T-helper 1 cell (primary cell): ENCODE data around the gene ZYX.
A peak's percentile ranks its signal among the peaks of the same experiment; 100 is the strongest.

Experiments used
- DNase-seq, 5 donors: peaks; one replicate each; pipeline ENCODE4 v3.0.0-alpha.2; 2012 to 2020

ZYX gene

GRCh38 chr7:143363016-143363937 is 17.9 kb upstream of the ZYX start:
- DNase-seq, result no peak

GRCh38 chr7:143367972-143368371 is 13.2 kb upstream of the ZYX start:
- DNase-seq, result no peak

GRCh38 chr7:143368387-143368786 is 12.8 kb upstream of the ZYX start:
- no peak for DNase-seq

GRCh38 chr7:143369678-143370651 is 11.2 kb upstream of the ZYX start:
- DNase-seq, result no peak

GRCh38 chr7:143372070-143372469 is 9.1 kb upstream of the ZYX start:
- DNase-seq, result peak in 2 of 5 donors; percentile 32 to 78

GRCh38 chr7:143373255-143373794 is 7.8 kb upstream of the ZYX start:
- no peak for DNase-seq

- no peak for DNase-seq
Observed at GRCh38 chr7:143374561-143374960, 6.6 kb upstream of the ZYX start.

- peak in 2 of 5 donors; percentile 15 to 81 for DNase-seq
Observed at GRCh38 chr7:143375298-143376034, 5.7 kb upstream of the ZYX start.

- no peak for DNase-seq
Observed at GRCh38 chr7:143376396-143376795, 4.7 kb upstream of the ZYX start.

- DNase-seq, result peak in 1 of 5 donors; percentile 51
Observed at GRCh38 chr7:143379611-143380259, 1.4 kb upstream of the ZYX start.

GRCh38 chr7:143380260-143380645 is 892 bp upstream of the ZYX start:
- peak; percentile 54 to 86 (median 76) for DNase-seq

- DNase-seq, result no peak
Observed at GRCh38 chr7:143381427-143382125, 431 bp downstream of the ZYX start.

- no peak for DNase-seq
Observed at GRCh38 chr7:143382126-143382790, 1.1 kb downstream of the ZYX start.

- no peak for DNase-seq
Observed at GRCh38 chr7:143382791-143383641, 1.9 kb downstream of the ZYX start.

- no peak for DNase-seq
Observed at GRCh38 chr7:143383642-143383957, 2.5 kb downstream of the ZYX start.

GRCh38 chr7:143384148-143384547 is 3.0 kb downstream of the ZYX start:
- no peak for DNase-seq

- no peak for DNase-seq
Observed at GRCh38 chr7:143384661-143385631, 3.8 kb downstream of the ZYX start.
